SK-N-SH treated with all-trans-retinoic acid at 6 μM for 48 hours (cell line): Measurements from ENCODE around the gene ZNF462.

Experiments used
- ATAC-seq: fragments of 200-7000 bp; cut with Tn5 transposase; 3 replicates; pipeline ENCODE4 v1.9.1; 2020; ENCODE audit warnings: mild to moderate bottlenecking, moderate library complexity
- ARNTL ChIP-seq: fragments of 450-650 bp; formaldehyde crosslinking; IDR thresholded peaks from 2 replicates; pipeline ENCODE4 v1.5.0; 2020; ENCODE audit warnings: low read depth, mild to moderate bottlenecking, moderate library complexity, borderline replicate concordance
- BACH2 ChIP-seq: fragments of 250-450 bp; sonication (Bioruptor Pico); IDR thresholded peaks from 2 replicates; pipeline ENCODE4 v1.9.0; 2021; ENCODE audit warnings: mild to moderate bottlenecking, borderline replicate concordance
- CREB5 ChIP-seq: fragments of 250-450 bp; sonication (Bioruptor Pico); IDR thresholded peaks from 2 replicates; pipeline ENCODE4 v1.5.1; 2020; ENCODE audit warnings: low read depth, mild to moderate bottlenecking, moderate library complexity
- CSDC2 ChIP-seq: fragments of 250-450 bp; sonication (Bioruptor Pico); IDR thresholded peaks from 2 replicates; pipeline ENCODE4 v1.5.0; 2020; ENCODE audit warnings: mild to moderate bottlenecking, moderate library complexity
- CSRNP3 ChIP-seq: fragments of 250-450 bp; sonication (Bioruptor Pico); IDR thresholded peaks from 2 replicates; pipeline ENCODE4 v1.5.1; 2021; ENCODE audit warnings: mild to moderate bottlenecking, moderate library complexity
- ESRRG ChIP-seq: fragments of 250-450 bp; sonication (Bioruptor Pico); IDR thresholded peaks from 2 replicates; pipeline ENCODE4 v1.6.1; 2021; ENCODE audit warnings: mild to moderate bottlenecking
- GLIS3 ChIP-seq: fragments of 250-450 bp; sonication (Bioruptor Pico); IDR thresholded peaks from 2 replicates; pipeline ENCODE4 v1.5.0; 2020; ENCODE audit warnings: mild to moderate bottlenecking, moderate library complexity
- ISL1 ChIP-seq: fragments of 250-450 bp; sonication (Bioruptor Pico); IDR thresholded peaks from 2 replicates; pipeline ENCODE4 v2.1.2; 2022; ENCODE audit warnings: mild to moderate bottlenecking, moderate library complexity
- OSR1 ChIP-seq: fragments of 250-450 bp; sonication (Bioruptor Pico); IDR thresholded peaks from 2 replicates; pipeline ENCODE4 v1.8.0; 2022; ENCODE audit warnings: moderate library complexity, mild to moderate bottlenecking, inconsistent platforms
- PATZ1 ChIP-seq: fragments of 250-450 bp; sonication (Bioruptor Pico); IDR thresholded peaks from 2 replicates; pipeline ENCODE4 v1.8.0; 2020; ENCODE audit warnings: mild to moderate bottlenecking, moderate library complexity, borderline replicate concordance
- POU6F1 ChIP-seq: fragments of 250-450 bp; sonication (Bioruptor Pico); IDR thresholded peaks from 2 replicates; pipeline ENCODE4 v1.8.0; 2021; ENCODE audit warnings: low read depth, mild to moderate bottlenecking, moderate library complexity, borderline replicate concordance
- RARB ChIP-seq: fragments of 250-450 bp; sonication (Bioruptor Pico); IDR thresholded peaks from 2 replicates; pipeline ENCODE4 v1.8.0; 2021; ENCODE audit warnings: mild to moderate bottlenecking, moderate library complexity
- SNAI2 ChIP-seq: fragments of 250-450 bp; sonication (Bioruptor Pico); IDR thresholded peaks from 2 replicates; pipeline ENCODE4 v1.5.0; 2020; ENCODE audit warnings: mild to moderate bottlenecking, moderate library complexity
- TCF4 ChIP-seq: fragments of 250-450 bp; sonication (Bioruptor Pico); IDR thresholded peaks from 2 replicates; pipeline ENCODE4 v1.8.0; 2021; ENCODE audit warnings: mild to moderate bottlenecking, moderate library complexity, borderline replicate concordance
- TOX ChIP-seq: fragments of 250-450 bp; sonication (Bioruptor Pico); IDR thresholded peaks from 2 replicates; pipeline ENCODE4 v1.8.0; 2021; ENCODE audit warnings: mild to moderate bottlenecking, moderate library complexity, borderline replicate concordance
- TSHZ2 ChIP-seq: fragments of 250-450 bp; sonication (Bioruptor Pico); IDR thresholded peaks from 2 replicates; pipeline ENCODE4 v1.5.0; 2020; ENCODE audit warnings: mild to moderate bottlenecking, moderate library complexity
- ZC3H10 ChIP-seq: fragments of 250-450 bp; sonication (Bioruptor Pico); IDR thresholded peaks from 2 replicates; pipeline ENCODE4 v1.5.1; 2021; ENCODE audit warnings: mild to moderate bottlenecking, moderate library complexity
- ZFP3 ChIP-seq: fragments of 250-450 bp; sonication (Bioruptor Pico); IDR thresholded peaks from 2 replicates; pipeline ENCODE4 v1.5.0; 2020; ENCODE audit warnings: mild to moderate bottlenecking, moderate library complexity
- ZFP30 ChIP-seq: fragments of 450-650 bp; formaldehyde crosslinking; IDR thresholded peaks from 2 replicates; pipeline ENCODE4 v1.5.0; 2022; ENCODE audit warnings: mild to moderate bottlenecking, moderate library complexity
- ZNF565 ChIP-seq: fragments of 450-650 bp; formaldehyde crosslinking; conservative IDR thresholded peaks from 2 replicates; pipeline ENCODE4 v1.5.0; 2020; ENCODE audit warnings: low read depth, mild to moderate bottlenecking, moderate library complexity
- ZNF70 ChIP-seq: fragments of 450-650 bp; formaldehyde crosslinking; IDR thresholded peaks from 2 replicates; pipeline ENCODE4 v1.5.0; 2020; ENCODE audit warnings: mild to moderate bottlenecking, moderate library complexity
- ZNF8 ChIP-seq: fragments of 450-650 bp; formaldehyde crosslinking; IDR thresholded peaks from 2 replicates; pipeline ENCODE4 v1.5.0; 2020; ENCODE audit warnings: mild to moderate bottlenecking, moderate library complexity

ZNF462 gene

GRCh38 chr9:107025260-107026035, 162.5 kb downstream of the ZNF462 start:
- no peak for TF ChIP-seq TSHZ2 (CRISPR knock-in tag)
- no peak for TF ChIP-seq PATZ1 (CRISPR knock-in tag)
- no peak for TF ChIP-seq POU6F1
- TF ChIP-seq ARNTL (CRISPR knock-in tag) = no peak
- no peak for TF ChIP-seq ZFP30 (CRISPR knock-in tag)
- TF ChIP-seq ISL1 = no peak
- no peak for TF ChIP-seq TOX (CRISPR knock-in tag)
- TF ChIP-seq ZNF70 (CRISPR knock-in tag) = no peak
- TF ChIP-seq RARB (CRISPR knock-in tag) = no peak
- no peak for TF ChIP-seq CSDC2 (CRISPR knock-in tag)
- TF ChIP-seq TCF4 (CRISPR knock-in tag) = no peak
- no peak for TF ChIP-seq OSR1 (CRISPR knock-in tag)
- no peak for TF ChIP-seq BACH2 (CRISPR knock-in tag)
- TF ChIP-seq CREB5 = no peak
- no peak for TF ChIP-seq GLIS3 (CRISPR knock-in tag)
- TF ChIP-seq ZNF8 (CRISPR knock-in tag) = no peak
- TF ChIP-seq ZC3H10 (CRISPR knock-in tag) = no peak
- TF ChIP-seq SNAI2 = no peak
- no peak for TF ChIP-seq ZFP3 (CRISPR knock-in tag)
- no peak for TF ChIP-seq ESRRG
- no peak for ATAC-seq

GRCh38 chr9:107029146-107029545, 166.2 kb downstream of the ZNF462 start:
- TF ChIP-seq ARNTL (CRISPR knock-in tag) (no peak), ZNF70 (CRISPR knock-in tag) (no peak), CSDC2 (CRISPR knock-in tag) (no peak), TOX (CRISPR knock-in tag) (no peak), CSRNP3 (CRISPR knock-in tag) (no peak), ZNF565 (CRISPR knock-in tag) (no peak), TSHZ2 (CRISPR knock-in tag) (no peak), ZC3H10 (CRISPR knock-in tag) (no peak)

More at GRCh38 chr9:107029146-107029545, 166.2 kb downstream of the ZNF462 start:
- ATAC-seq = no peak
